HEK293 (cell line): ENCODE data around the gene MMP19.

Experiments
- HOXC10 ChIP-seq: sonication (generic); formaldehyde crosslinking; IDR thresholded peaks from 2 replicates; pipeline ENCODE4 v1.8.1; 2023; ENCODE audit warnings: mild to moderate bottlenecking, missing genetic modification reagents
- OSR2 ChIP-seq: fragments of 450-650 bp; formaldehyde crosslinking; IDR thresholded peaks from 2 replicates; pipeline ENCODE4 v1.5.1; 2016; ENCODE audit warnings: missing biosample characterization, missing genetic modification characterization
- PRDM1 ChIP-seq: fragments of 450-650 bp; formaldehyde crosslinking; IDR thresholded peaks from 2 replicates; pipeline ENCODE4; 2016; ENCODE audit warnings: missing biosample characterization, missing genetic modification characterization
- WT1 ChIP-seq: fragments of 450-650 bp; formaldehyde crosslinking; IDR thresholded peaks from 2 replicates; pipeline ENCODE4 v1.5.1; 2016; ENCODE audit warnings: missing biosample characterization, missing genetic modification characterization
- ZBTB17 ChIP-seq: fragments of 450-650 bp; formaldehyde crosslinking; IDR thresholded peaks from 2 replicates; pipeline ENCODE4 v1.5.1; 2016; ENCODE audit warnings: missing biosample characterization, missing genetic modification characterization
- ZFP3 ChIP-seq: fragments of 450-650 bp; formaldehyde crosslinking; IDR thresholded peaks from 2 replicates; pipeline ENCODE4 v1.5.1; 2016; ENCODE audit warnings: low read depth, missing biosample characterization, missing genetic modification characterization
- ZNF24 ChIP-seq: fragments of 450-650 bp; formaldehyde crosslinking; IDR thresholded peaks from 2 replicates; pipeline ENCODE4 v1.5.1; 2016; ENCODE audit warnings: missing biosample characterization, missing genetic modification characterization
- ZNF501 ChIP-seq: fragments of 450-650 bp; formaldehyde crosslinking; IDR thresholded peaks from 2 replicates; pipeline ENCODE4 v1.5.1; 2016; ENCODE audit warnings: missing biosample characterization, missing genetic modification characterization
- ZNF529 ChIP-seq: fragments of 450-650 bp; formaldehyde crosslinking; IDR thresholded peaks from 2 replicates; pipeline ENCODE4 v1.5.1; 2017; ENCODE audit warnings: missing genetic modification characterization, missing biosample characterization; ENCODE audit not compliant: insufficient replicate concordance
- ZNF600 ChIP-seq: fragments of 450-650 bp; formaldehyde crosslinking; IDR thresholded peaks from 2 replicates; pipeline ENCODE4 v1.5.1; 2016; ENCODE audit warnings: missing biosample characterization, missing genetic modification characterization
- ZNF624 ChIP-seq: fragments of 450-650 bp; formaldehyde crosslinking; IDR thresholded peaks from 2 replicates; pipeline ENCODE4 v1.5.1; 2017; ENCODE audit warnings: missing biosample characterization, missing genetic modification characterization
- ZNF629 ChIP-seq: fragments of 450-650 bp; formaldehyde crosslinking; IDR thresholded peaks from 2 replicates; pipeline ENCODE4 v1.5.1; 2017; ENCODE audit warnings: missing biosample characterization, missing genetic modification characterization
- ZNF660 ChIP-seq: fragments of 450-650 bp; IDR thresholded peaks from 2 replicates; pipeline ENCODE4 v1.5.1; 2018; ENCODE audit warnings: missing biosample characterization, mild to moderate bottlenecking, missing genetic modification characterization
- ZSCAN16 ChIP-seq: fragments of 450-650 bp; formaldehyde crosslinking; IDR thresholded peaks from 2 replicates; pipeline ENCODE4 v1.5.1; 2016; ENCODE audit warnings: missing biosample characterization, missing genetic modification characterization
- TF ChIP-seq, protein P1 (sequence below): fragments of 450-650 bp; formaldehyde crosslinking; IDR thresholded peaks from 2 replicates; pipeline ENCODE4 v1.5.1; 2017; ENCODE audit warnings: missing biosample characterization, missing genetic modification characterization
- TF ChIP-seq, protein P2 (sequence below): fragments of 450-650 bp; formaldehyde crosslinking; IDR thresholded peaks from 2 replicates; pipeline ENCODE4 v1.5.0; 2017; ENCODE audit warnings: missing biosample characterization, missing genetic modification characterization, borderline replicate concordance
- TF ChIP-seq, protein P3 (sequence below): fragments of 450-650 bp; formaldehyde crosslinking; IDR thresholded peaks from 2 replicates; pipeline ENCODE4 v1.5.1; 2016; ENCODE audit warnings: missing biosample characterization, missing genetic modification characterization
- TF ChIP-seq, protein P4 (sequence below): fragments of 450-650 bp; formaldehyde crosslinking; IDR thresholded peaks from 2 replicates; pipeline ENCODE4 v1.5.1; 2016; ENCODE audit warnings: missing biosample characterization, missing genetic modification characterization, low read depth
- TF ChIP-seq, protein P5 (sequence below): fragments of 450-650 bp; formaldehyde crosslinking; IDR thresholded peaks from 2 replicates; pipeline ENCODE4 v1.5.1; 2016; ENCODE audit warnings: missing biosample characterization, missing genetic modification characterization
- TF ChIP-seq, protein P6 (sequence below): fragments of 450-650 bp; formaldehyde crosslinking; IDR thresholded peaks from 2 replicates; pipeline ENCODE4 v1.5.1; 2017; ENCODE audit warnings: missing biosample characterization, missing genetic modification characterization
- TF ChIP-seq, protein P7 (sequence below): fragments of 450-650 bp; formaldehyde crosslinking; IDR thresholded peaks from 2 replicates; pipeline ENCODE4 v1.5.1; 2016; ENCODE audit warnings: missing biosample characterization, missing genetic modification characterization
- TF ChIP-seq, protein P8 (sequence below): sonication (generic); formaldehyde crosslinking; IDR thresholded peaks from 2 replicates; pipeline ENCODE4 v1.8.1; 2022; ENCODE audit warnings: mild to moderate bottlenecking, moderate library complexity, missing genetic modification reagents
- TF ChIP-seq, protein P9 (sequence below): fragments of 450-650 bp; formaldehyde crosslinking; IDR thresholded peaks from 2 replicates; pipeline ENCODE4 v1.5.1; 2017; ENCODE audit warnings: missing biosample characterization, missing genetic modification characterization

Gene MMP19

DNA sequence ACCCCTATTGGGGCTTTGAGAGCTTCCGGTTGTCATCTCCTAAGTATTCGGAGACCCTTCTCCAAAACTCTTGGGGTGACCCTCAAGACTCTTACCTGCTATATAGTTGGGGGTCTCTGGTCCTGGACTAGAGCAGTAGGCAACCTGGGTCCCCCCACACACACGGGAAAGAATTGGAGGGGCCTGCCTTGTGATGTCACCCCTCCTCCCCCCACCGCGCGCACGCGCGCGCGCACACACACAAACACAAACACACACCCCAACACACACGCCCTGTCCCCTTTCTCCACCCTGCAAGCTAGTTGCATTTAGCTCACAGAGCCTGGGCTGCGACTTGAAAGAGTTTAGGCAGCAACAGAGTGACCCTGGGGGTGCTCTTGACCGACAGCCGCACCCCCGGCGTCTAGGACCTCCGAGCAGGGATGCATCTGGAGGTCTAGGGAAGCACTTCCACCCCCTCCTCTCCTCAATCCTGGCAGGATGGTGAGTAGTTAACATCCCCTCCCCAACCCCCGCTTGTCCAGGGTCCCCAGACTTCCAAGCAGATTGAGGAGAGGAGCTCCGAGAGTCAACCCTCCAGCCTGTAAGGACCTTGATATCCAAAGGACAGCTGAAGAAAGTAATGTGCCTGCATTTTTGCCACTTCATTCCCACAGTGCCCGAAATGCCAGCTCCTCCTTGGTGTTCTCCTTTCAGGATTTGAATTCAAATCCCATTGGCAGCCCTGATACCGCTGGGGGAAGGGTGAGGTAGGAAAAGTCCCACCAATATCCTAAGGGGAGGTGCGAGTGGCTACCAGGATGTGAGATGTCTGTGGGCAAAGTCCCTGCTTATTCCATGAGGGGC, 11.9 kb downstream of the MMP19 start (continued):
- TF ChIP-seq, protein P1, sequence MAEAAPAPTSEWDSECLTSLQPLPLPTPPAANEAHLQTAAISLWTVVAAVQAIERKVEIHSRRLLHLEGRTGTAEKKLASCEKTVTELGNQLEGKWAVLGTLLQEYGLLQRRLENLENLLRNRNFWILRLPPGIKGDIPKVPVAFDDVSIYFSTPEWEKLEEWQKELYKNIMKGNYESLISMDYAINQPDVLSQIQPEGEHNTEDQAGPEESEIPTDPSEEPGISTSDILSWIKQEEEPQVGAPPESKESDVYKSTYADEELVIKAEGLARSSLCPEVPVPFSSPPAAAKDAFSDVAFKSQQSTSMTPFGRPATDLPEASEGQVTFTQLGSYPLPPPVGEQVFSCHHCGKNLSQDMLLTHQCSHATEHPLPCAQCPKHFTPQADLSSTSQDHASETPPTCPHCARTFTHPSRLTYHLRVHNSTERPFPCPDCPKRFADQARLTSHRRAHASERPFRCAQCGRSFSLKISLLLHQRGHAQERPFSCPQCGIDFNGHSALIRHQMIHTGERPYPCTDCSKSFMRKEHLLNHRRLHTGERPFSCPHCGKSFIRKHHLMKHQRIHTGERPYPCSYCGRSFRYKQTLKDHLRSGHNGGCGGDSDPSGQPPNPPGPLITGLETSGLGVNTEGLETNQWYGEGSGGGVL (tag by site-specific recombination), result peak; percentile 77
- TF ChIP-seq, protein P2, sequence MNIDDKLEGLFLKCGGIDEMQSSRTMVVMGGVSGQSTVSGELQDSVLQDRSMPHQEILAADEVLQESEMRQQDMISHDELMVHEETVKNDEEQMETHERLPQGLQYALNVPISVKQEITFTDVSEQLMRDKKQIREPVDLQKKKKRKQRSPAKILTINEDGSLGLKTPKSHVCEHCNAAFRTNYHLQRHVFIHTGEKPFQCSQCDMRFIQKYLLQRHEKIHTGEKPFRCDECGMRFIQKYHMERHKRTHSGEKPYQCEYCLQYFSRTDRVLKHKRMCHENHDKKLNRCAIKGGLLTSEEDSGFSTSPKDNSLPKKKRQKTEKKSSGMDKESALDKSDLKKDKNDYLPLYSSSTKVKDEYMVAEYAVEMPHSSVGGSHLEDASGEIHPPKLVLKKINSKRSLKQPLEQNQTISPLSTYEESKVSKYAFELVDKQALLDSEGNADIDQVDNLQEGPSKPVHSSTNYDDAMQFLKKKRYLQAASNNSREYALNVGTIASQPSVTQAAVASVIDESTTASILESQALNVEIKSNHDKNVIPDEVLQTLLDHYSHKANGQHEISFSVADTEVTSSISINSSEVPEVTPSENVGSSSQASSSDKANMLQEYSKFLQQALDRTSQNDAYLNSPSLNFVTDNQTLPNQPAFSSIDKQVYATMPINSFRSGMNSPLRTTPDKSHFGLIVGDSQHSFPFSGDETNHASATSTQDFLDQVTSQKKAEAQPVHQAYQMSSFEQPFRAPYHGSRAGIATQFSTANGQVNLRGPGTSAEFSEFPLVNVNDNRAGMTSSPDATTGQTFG (tag by site-specific recombination), result no peak
- no peak for TF ChIP-seq HOXC10 (CRISPR knock-in tag)
- TF ChIP-seq, protein P3, sequence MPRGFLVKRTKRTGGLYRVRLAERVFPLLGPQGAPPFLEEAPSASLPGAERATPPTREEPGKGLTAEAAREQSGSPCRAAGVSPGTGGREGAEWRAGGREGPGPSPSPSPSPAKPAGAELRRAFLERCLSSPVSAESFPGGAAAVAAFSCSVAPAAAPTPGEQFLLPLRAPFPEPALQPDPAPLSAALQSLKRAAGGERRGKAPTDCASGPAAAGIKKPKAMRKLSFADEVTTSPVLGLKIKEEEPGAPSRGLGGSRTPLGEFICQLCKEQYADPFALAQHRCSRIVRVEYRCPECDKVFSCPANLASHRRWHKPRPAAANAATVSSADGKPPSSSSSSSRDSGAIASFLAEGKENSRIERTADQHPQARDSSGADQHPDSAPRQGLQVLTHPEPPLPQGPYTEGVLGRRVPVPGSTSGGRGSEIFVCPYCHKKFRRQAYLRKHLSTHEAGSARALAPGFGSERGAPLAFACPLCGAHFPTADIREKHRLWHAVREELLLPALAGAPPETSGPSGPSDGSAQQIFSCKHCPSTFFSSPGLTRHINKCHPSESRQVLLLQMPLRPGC, result no peak
- TF ChIP-seq, protein P4, sequence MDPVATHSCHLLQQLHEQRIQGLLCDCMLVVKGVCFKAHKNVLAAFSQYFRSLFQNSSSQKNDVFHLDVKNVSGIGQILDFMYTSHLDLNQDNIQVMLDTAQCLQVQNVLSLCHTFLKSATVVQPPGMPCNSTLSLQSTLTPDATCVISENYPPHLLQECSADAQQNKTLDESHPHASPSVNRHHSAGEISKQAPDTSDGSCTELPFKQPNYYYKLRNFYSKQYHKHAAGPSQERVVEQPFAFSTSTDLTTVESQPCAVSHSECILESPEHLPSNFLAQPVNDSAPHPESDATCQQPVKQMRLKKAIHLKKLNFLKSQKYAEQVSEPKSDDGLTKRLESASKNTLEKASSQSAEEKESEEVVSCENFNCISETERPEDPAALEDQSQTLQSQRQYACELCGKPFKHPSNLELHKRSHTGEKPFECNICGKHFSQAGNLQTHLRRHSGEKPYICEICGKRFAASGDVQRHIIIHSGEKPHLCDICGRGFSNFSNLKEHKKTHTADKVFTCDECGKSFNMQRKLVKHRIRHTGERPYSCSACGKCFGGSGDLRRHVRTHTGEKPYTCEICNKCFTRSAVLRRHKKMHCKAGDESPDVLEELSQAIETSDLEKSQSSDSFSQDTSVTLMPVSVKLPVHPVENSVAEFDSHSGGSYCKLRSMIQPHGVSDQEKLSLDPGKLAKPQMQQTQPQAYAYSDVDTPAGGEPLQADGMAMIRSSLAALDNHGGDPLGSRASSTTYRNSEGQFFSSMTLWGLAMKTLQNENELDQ (tag by site-specific recombination), result no peak
- TF ChIP-seq, protein P5, sequence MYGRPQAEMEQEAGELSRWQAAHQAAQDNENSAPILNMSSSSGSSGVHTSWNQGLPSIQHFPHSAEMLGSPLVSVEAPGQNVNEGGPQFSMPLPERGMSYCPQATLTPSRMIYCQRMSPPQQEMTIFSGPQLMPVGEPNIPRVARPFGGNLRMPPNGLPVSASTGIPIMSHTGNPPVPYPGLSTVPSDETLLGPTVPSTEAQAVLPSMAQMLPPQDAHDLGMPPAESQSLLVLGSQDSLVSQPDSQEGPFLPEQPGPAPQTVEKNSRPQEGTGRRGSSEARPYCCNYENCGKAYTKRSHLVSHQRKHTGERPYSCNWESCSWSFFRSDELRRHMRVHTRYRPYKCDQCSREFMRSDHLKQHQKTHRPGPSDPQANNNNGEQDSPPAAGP (tag by site-specific recombination), result peak; percentile 93
- TF ChIP-seq, protein P6, sequence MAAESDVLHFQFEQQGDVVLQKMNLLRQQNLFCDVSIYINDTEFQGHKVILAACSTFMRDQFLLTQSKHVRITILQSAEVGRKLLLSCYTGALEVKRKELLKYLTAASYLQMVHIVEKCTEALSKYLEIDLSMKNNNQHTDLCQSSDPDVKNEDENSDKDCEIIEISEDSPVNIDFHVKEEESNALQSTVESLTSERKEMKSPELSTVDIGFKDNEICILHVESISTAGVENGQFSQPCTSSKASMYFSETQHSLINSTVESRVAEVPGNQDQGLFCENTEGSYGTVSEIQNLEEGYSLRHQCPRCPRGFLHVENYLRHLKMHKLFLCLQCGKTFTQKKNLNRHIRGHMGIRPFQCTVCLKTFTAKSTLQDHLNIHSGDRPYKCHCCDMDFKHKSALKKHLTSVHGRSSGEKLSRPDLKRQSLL (tag by site-specific recombination), result no peak
- peak; percentile 54 for TF ChIP-seq ZNF24
- no peak for TF ChIP-seq ZFP3
- TF ChIP-seq, protein P7, sequence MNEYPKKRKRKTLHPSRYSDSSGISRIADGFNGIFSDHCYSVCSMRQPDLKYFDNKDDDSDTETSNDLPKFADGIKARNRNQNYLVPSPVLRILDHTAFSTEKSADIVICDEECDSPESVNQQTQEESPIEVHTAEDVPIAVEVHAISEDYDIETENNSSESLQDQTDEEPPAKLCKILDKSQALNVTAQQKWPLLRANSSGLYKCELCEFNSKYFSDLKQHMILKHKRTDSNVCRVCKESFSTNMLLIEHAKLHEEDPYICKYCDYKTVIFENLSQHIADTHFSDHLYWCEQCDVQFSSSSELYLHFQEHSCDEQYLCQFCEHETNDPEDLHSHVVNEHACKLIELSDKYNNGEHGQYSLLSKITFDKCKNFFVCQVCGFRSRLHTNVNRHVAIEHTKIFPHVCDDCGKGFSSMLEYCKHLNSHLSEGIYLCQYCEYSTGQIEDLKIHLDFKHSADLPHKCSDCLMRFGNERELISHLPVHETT (tag by site-specific recombination), result no peak; the same call in 1 of the 2 replicates
- TF ChIP-seq ZNF624 (tag by site-specific recombination), result no peak
- peak; percentile 34; the same call in 1 of the 2 replicates for TF ChIP-seq PRDM1
- TF ChIP-seq ZNF629 (tag by site-specific recombination), result peak; percentile 97
- TF ChIP-seq, protein P8, sequence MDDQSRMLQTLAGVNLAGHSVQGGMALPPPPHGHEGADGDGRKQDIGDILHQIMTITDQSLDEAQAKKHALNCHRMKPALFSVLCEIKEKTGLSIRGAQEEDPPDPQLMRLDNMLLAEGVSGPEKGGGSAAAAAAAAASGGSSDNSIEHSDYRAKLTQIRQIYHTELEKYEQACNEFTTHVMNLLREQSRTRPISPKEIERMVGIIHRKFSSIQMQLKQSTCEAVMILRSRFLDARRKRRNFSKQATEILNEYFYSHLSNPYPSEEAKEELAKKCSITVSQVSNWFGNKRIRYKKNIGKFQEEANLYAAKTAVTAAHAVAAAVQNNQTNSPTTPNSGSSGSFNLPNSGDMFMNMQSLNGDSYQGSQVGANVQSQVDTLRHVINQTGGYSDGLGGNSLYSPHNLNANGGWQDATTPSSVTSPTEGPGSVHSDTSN, result no peak
- TF ChIP-seq ZNF600 (tag by site-specific recombination), result no peak
- TF ChIP-seq ZNF660 (tag by site-specific recombination), result no peak; the same call in 1 of the 2 replicates
- TF ChIP-seq WT1 (tag by site-specific recombination), result peak; percentile 65
- TF ChIP-seq, protein P9, sequence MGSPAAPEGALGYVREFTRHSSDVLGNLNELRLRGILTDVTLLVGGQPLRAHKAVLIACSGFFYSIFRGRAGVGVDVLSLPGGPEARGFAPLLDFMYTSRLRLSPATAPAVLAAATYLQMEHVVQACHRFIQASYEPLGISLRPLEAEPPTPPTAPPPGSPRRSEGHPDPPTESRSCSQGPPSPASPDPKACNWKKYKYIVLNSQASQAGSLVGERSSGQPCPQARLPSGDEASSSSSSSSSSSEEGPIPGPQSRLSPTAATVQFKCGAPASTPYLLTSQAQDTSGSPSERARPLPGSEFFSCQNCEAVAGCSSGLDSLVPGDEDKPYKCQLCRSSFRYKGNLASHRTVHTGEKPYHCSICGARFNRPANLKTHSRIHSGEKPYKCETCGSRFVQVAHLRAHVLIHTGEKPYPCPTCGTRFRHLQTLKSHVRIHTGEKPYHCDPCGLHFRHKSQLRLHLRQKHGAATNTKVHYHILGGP (tag by site-specific recombination), result no peak
- no peak for TF ChIP-seq ZSCAN16 (tag by site-specific recombination)
- TF ChIP-seq ZBTB17 (tag by site-specific recombination), result no peak
- no peak for TF ChIP-seq ZNF529 (tag by site-specific recombination)
- TF ChIP-seq OSR2 (tag by site-specific recombination), result no peak
- TF ChIP-seq ZNF501 (tag by site-specific recombination), result peak; percentile 76
